ENCODE results near the gene ADGRB2. TPM values are rescaled to one million over a fixed set of nuclear protein-coding genes. Genes with fewer than 3 reads are reported as not detected.

ADGRB2 gene
- total RNA-seq, 1 donor from 2014 or later = 7.1 TPM

DNA sequence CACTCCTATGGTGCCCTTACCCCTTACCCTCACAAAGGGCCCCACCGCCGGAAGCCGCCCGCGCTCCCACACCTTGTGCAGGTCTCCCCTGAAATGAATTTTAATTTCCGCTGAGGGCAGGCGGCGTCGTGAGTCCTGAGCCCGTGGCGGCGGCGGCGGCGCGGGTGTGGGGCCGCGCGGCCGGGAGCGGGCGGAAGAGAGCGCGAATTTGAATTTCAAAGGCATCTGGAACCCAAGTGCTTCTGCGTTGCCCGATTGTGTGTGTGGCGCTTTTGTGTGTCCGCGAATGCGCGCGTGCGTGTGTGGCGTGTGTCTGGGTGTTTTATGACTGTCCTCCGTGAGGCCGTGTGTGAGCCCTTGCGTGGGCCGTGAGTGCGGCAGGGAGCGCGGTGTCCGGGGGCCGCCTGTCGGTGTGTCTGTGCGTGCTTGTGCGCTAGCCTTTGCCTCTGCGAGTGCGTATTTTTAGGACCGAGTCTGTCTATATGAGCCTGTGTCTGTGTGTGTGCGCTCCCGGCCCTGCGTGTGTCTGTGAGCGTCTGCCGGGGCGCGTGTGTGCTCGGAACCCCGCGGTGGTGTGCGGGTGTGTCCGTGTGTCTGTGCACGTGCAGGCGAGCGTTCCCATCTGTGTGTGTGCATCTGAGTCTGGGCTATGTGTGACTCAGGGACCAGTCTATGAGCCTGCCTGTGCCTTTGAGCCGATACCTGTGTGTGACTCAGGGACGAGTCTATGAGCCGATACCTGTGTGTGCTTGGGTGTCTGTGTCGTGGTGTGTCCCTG lies 7.9 kb upstream of the ADGRB2 start:
- H3K4me3 ChIP-seq = peak overlapping the region; percentile 49
- peaks cover 12% of the 10 kb centered on the region for H3F3A ChIP-seq (ENCODE audit: low read depth)
- Mint-ChIP-seq H3K36me3 (no peaks in the 10 kb centered on the region), H3K27me3 (ENCODE audit: insufficient read depth, low read depth) (peaks cover 52% of the 10 kb centered on the region), H3K4me1 (peaks cover 58% of the 10 kb centered on the region), H3K9me3 (no peaks in the 10 kb centered on the region), H3K4me3 (peak overlapping the region; percentile 88), H3K27ac (peak overlapping the region; percentile 86)
- peak; percentile 49 for DNase-seq (ENCODE audit: low spot score)
- no peaks in the 10 kb centered on the region for H4K20me1 ChIP-seq (ENCODE audit: low read depth)
- H3K4me2 ChIP-seq = peak overlapping the region; percentile 84
- no peak overlapping the region for H3K9ac ChIP-seq
- peak; percentile 97 for TF ChIP-seq EZH2 (IDR thresholded peaks at IDR 0.05)
- TF ChIP-seq, protein P1, sequence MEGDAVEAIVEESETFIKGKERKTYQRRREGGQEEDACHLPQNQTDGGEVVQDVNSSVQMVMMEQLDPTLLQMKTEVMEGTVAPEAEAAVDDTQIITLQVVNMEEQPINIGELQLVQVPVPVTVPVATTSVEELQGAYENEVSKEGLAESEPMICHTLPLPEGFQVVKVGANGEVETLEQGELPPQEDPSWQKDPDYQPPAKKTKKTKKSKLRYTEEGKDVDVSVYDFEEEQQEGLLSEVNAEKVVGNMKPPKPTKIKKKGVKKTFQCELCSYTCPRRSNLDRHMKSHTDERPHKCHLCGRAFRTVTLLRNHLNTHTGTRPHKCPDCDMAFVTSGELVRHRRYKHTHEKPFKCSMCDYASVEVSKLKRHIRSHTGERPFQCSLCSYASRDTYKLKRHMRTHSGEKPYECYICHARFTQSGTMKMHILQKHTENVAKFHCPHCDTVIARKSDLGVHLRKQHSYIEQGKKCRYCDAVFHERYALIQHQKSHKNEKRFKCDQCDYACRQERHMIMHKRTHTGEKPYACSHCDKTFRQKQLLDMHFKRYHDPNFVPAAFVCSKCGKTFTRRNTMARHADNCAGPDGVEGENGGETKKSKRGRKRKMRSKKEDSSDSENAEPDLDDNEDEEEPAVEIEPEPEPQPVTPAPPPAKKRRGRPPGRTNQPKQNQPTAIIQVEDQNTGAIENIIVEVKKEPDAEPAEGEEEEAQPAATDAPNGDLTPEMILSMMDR (IDR thresholded peaks at IDR 0.05) = peak; percentile 11
- peak; percentile 83 for TF ChIP-seq EZH2phosphoT487 (IDR thresholded peaks at IDR 0.05)
- no peak overlapping the region for H3K27ac ChIP-seq
- peaks cover 37% of the 10 kb centered on the region for H3K4me1 ChIP-seq
- peak overlapping the region; percentile 59 for H2AFZ ChIP-seq (replicated peaks)
- no peaks in the 10 kb centered on the region for H3K9me3 ChIP-seq (ENCODE audit: low read depth)
- no peaks in the 10 kb centered on the region for H3K36me3 ChIP-seq
- peaks cover 68% of the 10 kb centered on the region for H3K27me3 ChIP-seq
- no peaks in the 10 kb centered on the region for H3K79me2 ChIP-seq (ENCODE audit: low read depth)

DNA sequence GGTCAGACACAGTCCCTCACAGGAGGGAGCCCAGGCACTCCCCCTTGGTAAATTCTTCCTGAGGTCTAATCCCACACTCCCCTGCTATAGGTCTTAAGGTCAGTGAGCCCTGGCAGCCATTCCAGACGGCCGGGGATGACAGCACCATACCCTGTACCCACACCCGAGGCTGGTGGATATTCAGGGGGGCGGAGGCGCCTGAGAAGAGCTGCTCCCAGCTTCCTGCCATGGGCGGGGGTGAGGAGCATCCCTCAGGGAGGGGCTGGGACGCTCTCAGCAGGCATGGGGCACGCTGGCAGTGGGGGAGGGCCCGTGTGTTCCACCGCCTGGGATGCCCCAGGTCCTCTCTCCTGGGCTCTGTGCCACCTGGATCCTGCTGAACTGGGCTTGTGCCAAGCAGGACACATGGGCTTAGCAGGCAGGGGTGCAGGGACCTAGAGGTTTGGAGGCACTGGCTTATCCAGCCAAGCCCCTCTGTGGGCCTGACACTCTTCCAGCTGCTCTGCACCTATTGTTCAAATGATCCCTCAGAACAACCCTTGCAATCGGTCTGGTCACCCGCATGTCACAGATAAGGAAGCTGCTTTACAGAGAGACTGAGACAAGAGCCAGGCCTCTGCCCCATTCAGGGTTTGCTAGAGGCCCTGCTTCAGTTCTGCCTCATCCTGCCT lies 5.7 kb upstream of the ADGRB2 start:
- Mint-ChIP-seq H3K4me3 (peak overlapping the region; percentile 76), H3K4me1 (peaks cover 74% of the 10 kb centered on the region), H3K27me3 (ENCODE audit: insufficient read depth, low read depth) (peaks cover 51% of the 10 kb centered on the region), H3K36me3 (no peaks in the 10 kb centered on the region), H3K27ac (peak overlapping the region; percentile 59), H3K9me3 (no peaks in the 10 kb centered on the region)
- DNase-seq (ENCODE audit: low spot score) = peak; percentile 61
- Histone ChIP-seq H3K79me2 (ENCODE audit: low read depth) (no peaks in the 10 kb centered on the region), H3K4me1 (peaks cover 53% of the 10 kb centered on the region), H4K20me1 (ENCODE audit: low read depth) (no peaks in the 10 kb centered on the region), H3K27me3 (peaks cover 50% of the 10 kb centered on the region), H3F3A (ENCODE audit: low read depth) (peaks cover 23% of the 10 kb centered on the region), H3K4me2 (peak overlapping the region; percentile 44), H3K36me3 (no peaks in the 10 kb centered on the region), H2AFZ (replicated peaks) (no peak overlapping the region), H3K4me3 (no peak overlapping the region), H3K9me3 (ENCODE audit: low read depth) (no peaks in the 10 kb centered on the region), H3K9ac (no peak overlapping the region), H3K27ac (no peak overlapping the region)
- TF ChIP-seq, protein P1 (IDR thresholded peaks at IDR 0.05) = no peak
- TF ChIP-seq EZH2 (IDR thresholded peaks at IDR 0.05) (no peak), EZH2phosphoT487 (IDR thresholded peaks at IDR 0.05) (no peak)

DNA sequence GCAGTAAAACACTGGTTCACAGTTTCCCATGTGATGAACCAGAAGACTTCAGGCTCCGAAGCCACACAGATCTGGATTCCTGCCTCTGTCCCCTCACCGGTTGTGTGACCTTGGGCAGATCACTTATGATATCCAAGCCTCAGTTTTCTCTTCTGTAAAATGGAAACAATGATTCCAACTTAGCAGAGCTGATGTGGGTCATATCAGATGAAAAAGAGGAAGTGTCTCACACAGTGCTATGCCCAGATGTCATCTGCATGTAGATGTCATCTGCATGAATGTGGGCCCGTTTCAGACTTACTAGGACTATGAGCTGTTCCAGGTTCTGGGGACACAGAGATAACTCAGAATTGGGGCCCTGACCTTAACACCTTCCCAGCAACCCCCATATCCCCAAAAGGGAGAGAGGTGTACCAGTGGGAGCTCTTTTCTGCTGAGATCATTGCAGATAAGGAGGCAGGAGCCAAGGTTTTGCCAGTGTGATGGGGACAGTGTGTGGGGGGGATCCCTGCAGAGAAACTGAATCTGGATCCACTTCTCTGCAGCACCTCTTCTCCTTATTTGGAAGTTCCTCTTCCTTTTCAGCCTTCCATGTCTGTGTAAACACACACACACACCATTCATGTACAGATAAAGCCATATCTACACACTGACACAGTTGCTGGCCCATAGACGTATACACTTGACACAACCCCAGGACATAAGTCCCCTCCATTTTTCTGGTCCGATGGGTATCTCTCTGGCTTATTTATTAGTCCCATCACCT lies 5.0 kb upstream of the ADGRB2 start:
- no peak for DNase-seq (ENCODE audit: low spot score)
- H3K9me3 ChIP-seq (ENCODE audit: low read depth) = no peaks in the 10 kb centered on the region
- no peak overlapping the region for H3K4me3 Mint-ChIP-seq
- peak overlapping the region; percentile 44 for H3K4me2 ChIP-seq
- peaks cover 58% of the 10 kb centered on the region for H3K4me1 ChIP-seq
- no peaks in the 10 kb centered on the region for H3K36me3 Mint-ChIP-seq
- no peaks in the 10 kb centered on the region for H4K20me1 ChIP-seq (ENCODE audit: low read depth)
- H3K27ac ChIP-seq = no peak overlapping the region
- peaks cover 78% of the 10 kb centered on the region for H3K4me1 Mint-ChIP-seq
- H3K79me2 ChIP-seq (ENCODE audit: low read depth) = no peaks in the 10 kb centered on the region
- H3K27ac Mint-ChIP-seq = no peak overlapping the region
- no peaks in the 10 kb centered on the region for H3K9me3 Mint-ChIP-seq
- peaks cover 44% of the 10 kb centered on the region for H3K27me3 Mint-ChIP-seq (ENCODE audit: insufficient read depth, low read depth)
- TF ChIP-seq EZH2 (IDR thresholded peaks at IDR 0.05) (no peak), EZH2phosphoT487 (IDR thresholded peaks at IDR 0.05) (no peak)
- TF ChIP-seq, protein P1 (IDR thresholded peaks at IDR 0.05) = no peak
- H3F3A ChIP-seq (ENCODE audit: low read depth) = peaks cover 29% of the 10 kb centered on the region
- H3K4me3 ChIP-seq = no peak overlapping the region
- H2AFZ ChIP-seq (replicated peaks) = no peak overlapping the region
- H3K9ac ChIP-seq = no peak overlapping the region
- peaks cover 48% of the 10 kb centered on the region for H3K27me3 ChIP-seq
- H3K36me3 ChIP-seq = no peaks in the 10 kb centered on the region
